ENCODE measurements around the gene LILRA5. TPM values are rescaled to one million over a fixed set of nuclear protein-coding genes. Genes with fewer than 3 reads are reported as not detected.

The LILRA5 gene
- total RNA-seq, 1 experiment from 2014 or later, result not detected

GRCh38 chr19:54337858-54338230, 24.9 kb upstream of the LILRA5 start (continued):
- TF ChIP-seq CTCF (IDR thresholded peaks at IDR 0.05 in 2 of 3, conservative IDR thresholded peaks at IDR 0.05 in 1 of 3; ENCODE audit: borderline replicate concordance in 1 of 3, insufficient read depth in 1 of 3, low read depth in 2 of 3, low read length in 2 of 3) (no peak), ZBTB33 (IDR thresholded peaks at IDR 0.05; ENCODE audit: extremely low read depth, insufficient replicate concordance, low read length) (no peak), SP1 (IDR thresholded peaks at IDR 0.05; ENCODE audit: low read depth) (no peak)

GRCh38 chr19:54336893-54337857, 24.2 kb upstream of the LILRA5 start:
- no peaks in the 10 kb centered on the region for H3K9me2 ChIP-seq (ENCODE audit: insufficient read depth)
- no TSS peak for BruUV-seq (replicated peaks)
- CTCF ChIA-PET, result no interaction called here
- intact Hi-C loops (cut with micrococcal nuclease), result no loop called here
- DNase-seq (ENCODE audit: low read depth, low spot score) (no peak), ATAC-seq (no peak)
- no peaks in the 10 kb centered on the region for H3K9me3 ChIP-seq (ENCODE audit: control insufficient read depth in 1 of 2, insufficient read depth in 1 of 2, low read depth in 1 of 2, low read length in 2 of 2)
- POLR2A ChIA-PET, result no interaction called here
- H3K4me3 ChIP-seq (replicated peaks in 1 of 2; ENCODE audit: low read depth in 1 of 2, low read length in 2 of 2), result no peak overlapping the region
- no peaks in the 10 kb centered on the region for H3K27me3 ChIP-seq (ENCODE audit: insufficient read depth, low read length)
- no peak overlapping the region for H3K4me2 ChIP-seq (ENCODE audit: low read length)
- no peak overlapping the region for H3K9ac ChIP-seq (ENCODE audit: low read length)
- H3K36me3 ChIP-seq (ENCODE audit: control insufficient read depth in 1 of 2, insufficient read depth in 2 of 2, low read length in 2 of 2), result no peaks in the 10 kb centered on the region
- RAD21 ChIA-PET (ENCODE audit: low non-redundant PET in 1 of 2, low total read pairs in 2 of 2, uncharacterized antibody in 2 of 2, unreplicated experiment in 2 of 2), result no interaction called here
- H3K4me1 ChIP-seq (ENCODE audit: control insufficient read depth in 1 of 2, insufficient read depth in 2 of 2, low read length in 2 of 2), result no peaks in the 10 kb centered on the region
- no peak overlapping the region for H3K27ac ChIP-seq (ENCODE audit: low read depth, low read length)
- no peak overlapping the region for H2AFZ ChIP-seq (ENCODE audit: low read depth, low read length, poor library complexity, severe bottlenecking)
- no peaks in the 10 kb centered on the region for H4K20me1 ChIP-seq (ENCODE audit: insufficient read depth)
- H3K79me2 ChIP-seq (ENCODE audit: insufficient read depth, low read length), result no peaks in the 10 kb centered on the region
- no peak for TF ChIP-seq ATF3 (IDR thresholded peaks at IDR 0.05)
